Activated naive CD8-positive, alpha-beta T cell treated with anti-CD3 and anti-CD28 coated beads for 36 hours (primary cell): Measurements from ENCODE around the gene TDP2. TPM values are rescaled to one million over a fixed set of nuclear protein-coding genes. Genes with fewer than 3 reads are reported as not detected.
"Not testable (repeated sequence)": the region's sequence is repeated elsewhere in the genome, so short reads cannot be mapped to it uniquely, and the experiment has no call there.

Source experiments
- DNase-seq: peaks from one replicate; pipeline ENCODE4 v3.0.0; 2021
- H3K27ac Mint-ChIP-seq: one replicate; pipeline ENCODE4 v1.8.0; 2022; ENCODE audit warnings: mild to moderate bottlenecking, moderate library complexity, mixed read lengths
- H3K27me3 Mint-ChIP-seq: one replicate; pipeline ENCODE4 v1.8.0; 2022; ENCODE audit warnings: mild to moderate bottlenecking, mixed read lengths
- H3K36me3 Mint-ChIP-seq: one replicate; pipeline ENCODE4 v1.8.0; 2021; ENCODE audit warnings: mild to moderate bottlenecking, mixed read lengths
- H3K4me1 Mint-ChIP-seq: one replicate; pipeline ENCODE4 v1.8.0; 2021; ENCODE audit warnings: mixed read lengths
- H3K4me3 Mint-ChIP-seq: one replicate; pipeline ENCODE4 v1.8.0; 2022; ENCODE audit warnings: mild to moderate bottlenecking, moderate library complexity, mixed read lengths
- H3K9me3 Mint-ChIP-seq: one replicate; pipeline ENCODE4 v1.8.0; 2022; ENCODE audit warnings: mixed read lengths
- total RNA-seq, 2 experiments: library from RNA; stranded (reverse); gene quantifications; one replicate each; pipeline ENCODE4 v1.2.3, GENCODE V29; 2021

The TDP2 gene
- total RNA-seq, 2 experiments from 2014 or later: 43.7 to 45.9 TPM

DNA sequence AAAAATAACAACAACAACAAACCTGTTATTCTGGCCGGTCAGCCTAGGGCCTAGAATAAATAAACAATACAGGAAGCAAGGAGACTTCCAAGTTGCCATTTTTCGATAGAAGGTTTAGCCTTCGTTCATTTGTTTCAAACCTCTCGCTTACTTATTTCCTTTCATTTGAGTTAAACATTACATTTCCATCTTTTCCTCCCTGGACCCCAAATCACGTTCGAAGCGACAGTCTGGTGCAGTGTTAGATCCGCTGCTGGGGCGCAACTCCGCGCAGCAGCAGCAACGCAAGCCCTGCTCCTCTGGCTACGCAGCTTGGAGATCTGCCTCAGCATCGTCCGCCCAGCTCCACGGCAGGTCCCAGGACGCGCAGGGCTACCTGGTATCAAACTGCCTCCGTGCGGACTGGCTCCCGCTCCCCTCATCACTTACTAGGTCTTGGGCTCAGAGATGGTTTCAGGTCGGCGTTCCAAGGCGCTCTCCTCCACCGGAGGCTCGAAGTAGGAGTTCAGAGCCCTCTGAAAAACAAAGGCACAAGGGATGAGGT lies 530 bp downstream of the TDP2 start:
- Mint-ChIP-seq H3K4me1 (peaks cover 38% of the 10 kb centered on the region), H3K9me3 (peaks cover 17% of the 10 kb centered on the region), H3K27me3 (no peaks in the 10 kb centered on the region), H3K36me3 (peaks cover 52% of the 10 kb centered on the region), H3K4me3 (peak overlapping the region; percentile 94), H3K27ac (peak overlapping the region; percentile 99)
- DNase-seq: peak; percentile 49

DNA sequence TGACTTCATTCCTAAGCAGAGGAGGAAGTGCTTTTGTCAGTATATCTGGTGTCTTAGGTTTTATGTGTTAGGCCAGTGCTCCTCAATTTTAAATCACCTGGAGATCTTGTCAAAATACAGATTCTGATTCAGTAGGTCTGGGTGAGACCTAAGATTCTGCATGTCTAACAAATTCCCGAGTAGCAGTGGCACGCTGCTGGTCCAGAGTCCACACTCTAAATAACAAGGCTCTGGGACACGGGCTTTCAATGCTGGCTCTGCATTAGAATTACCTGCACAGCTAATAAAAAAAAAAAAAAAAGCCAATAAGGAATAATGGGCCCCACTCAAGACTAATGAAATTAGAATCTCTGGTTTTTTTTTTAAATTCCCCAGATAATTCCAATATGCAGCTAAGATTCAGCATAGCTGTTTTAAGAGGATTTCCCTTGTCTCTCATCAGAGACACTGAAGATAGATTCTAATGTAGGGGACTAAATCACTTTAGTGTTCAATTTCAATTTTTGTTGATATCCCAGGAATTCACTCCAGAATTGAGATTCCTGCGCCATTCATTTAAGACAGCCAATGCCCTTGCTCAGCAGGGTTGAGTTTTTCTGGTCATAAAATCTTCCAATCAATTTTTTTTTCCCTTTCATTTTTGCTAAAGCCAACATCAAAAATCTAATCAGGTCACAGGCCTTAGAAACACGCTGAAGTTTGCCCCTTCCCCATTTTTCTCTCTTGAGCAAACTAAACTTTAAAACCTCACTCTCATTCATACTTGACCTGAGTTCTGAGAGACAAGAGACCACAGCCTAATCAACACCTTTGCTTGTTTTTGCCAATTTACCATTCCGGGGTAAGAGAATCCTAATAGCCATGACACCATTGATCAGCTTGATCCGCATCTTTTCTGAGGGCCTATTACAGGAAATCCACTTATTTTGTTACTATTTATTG lies 2.4 kb downstream of the TDP2 start:
- peaks cover 39% of the 10 kb centered on the region for H3K36me3 Mint-ChIP-seq
- H3K27ac Mint-ChIP-seq: no peak overlapping the region
- no peaks in the 10 kb centered on the region for H3K27me3 Mint-ChIP-seq
- peaks cover 43% of the 10 kb centered on the region for H3K4me1 Mint-ChIP-seq
- peak overlapping the region; percentile 94 for H3K4me3 Mint-ChIP-seq
- peaks cover 5% of the 10 kb centered on the region for H3K9me3 Mint-ChIP-seq
- no peak for DNase-seq

DNA sequence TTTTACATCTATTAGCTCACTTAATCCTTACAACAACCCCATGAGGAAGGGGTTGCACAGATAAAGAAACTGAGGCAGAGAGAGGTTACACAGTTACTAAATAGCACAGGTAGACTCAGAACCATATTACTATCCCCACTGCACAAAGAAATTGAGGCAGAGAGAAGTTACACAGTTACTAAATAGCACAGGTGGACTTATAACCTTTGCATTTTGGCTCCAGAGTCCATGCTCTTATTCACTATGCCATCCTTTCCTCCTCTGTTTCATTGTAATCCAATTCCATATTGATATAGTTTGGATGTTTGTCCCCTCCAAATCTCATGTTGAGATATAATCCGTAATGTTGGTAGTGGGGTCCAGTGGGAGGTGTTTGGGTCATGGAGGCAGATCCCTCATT lies 3.5 kb downstream of the TDP2 start:
- Mint-ChIP-seq H3K9me3 (no peaks in the 10 kb centered on the region), H3K36me3 (peaks cover 35% of the 10 kb centered on the region), H3K27ac (no peak overlapping the region), H3K4me3 (no peak overlapping the region), H3K27me3 (no peaks in the 10 kb centered on the region), H3K4me1 (peaks cover 35% of the 10 kb centered on the region)
- no peak for DNase-seq

DNA sequence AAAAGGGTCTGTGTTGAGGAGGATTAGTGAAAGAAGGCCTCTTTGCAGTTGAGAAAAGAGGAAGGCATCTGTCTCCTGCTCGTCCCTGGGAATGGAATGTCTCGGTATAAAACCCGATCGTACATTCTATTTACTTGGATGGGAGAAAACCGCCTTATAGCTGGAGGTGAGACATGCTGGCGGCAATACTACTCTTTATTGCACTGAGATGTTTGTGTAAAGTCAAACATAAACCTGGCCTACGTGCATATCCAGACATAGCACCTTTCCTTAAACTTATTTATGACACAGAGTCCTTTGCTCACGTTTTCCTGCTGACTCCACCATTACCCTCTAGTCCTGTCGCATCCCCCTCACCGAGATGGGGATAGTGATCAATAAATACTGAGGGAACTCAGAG lies 4.5 kb downstream of the TDP2 start:
- H3K4me3 Mint-ChIP-seq: no peak overlapping the region
- H3K27me3 Mint-ChIP-seq: no peaks in the 10 kb centered on the region
- no peaks in the 10 kb centered on the region for H3K9me3 Mint-ChIP-seq
- peaks cover 30% of the 10 kb centered on the region for H3K4me1 Mint-ChIP-seq
- no peak for DNase-seq
- H3K36me3 Mint-ChIP-seq: peaks cover 36% of the 10 kb centered on the region
- H3K27ac Mint-ChIP-seq: no peak overlapping the region

DNA sequence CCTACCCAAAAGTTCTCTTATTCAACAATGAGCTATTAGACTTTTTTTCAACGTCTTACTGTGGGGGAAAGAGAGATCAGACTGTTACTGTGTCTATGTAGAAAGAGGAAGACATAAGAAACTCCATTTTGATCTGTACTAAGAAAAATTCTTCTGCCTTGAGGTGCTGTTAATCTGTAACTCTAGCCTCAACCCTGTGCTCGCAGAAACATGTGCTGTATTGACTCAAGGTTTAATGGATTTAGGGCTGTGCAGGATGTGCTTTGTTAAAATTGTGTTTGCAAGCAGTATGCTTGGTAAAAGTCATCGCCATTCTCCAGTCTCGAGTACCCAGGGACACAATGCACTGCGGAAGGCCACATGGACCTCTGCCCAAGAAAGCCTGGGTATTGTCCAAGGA lies 4.9 kb downstream of the TDP2 start:
- not testable (repeated sequence) for H3K27me3 Mint-ChIP-seq, H3K9me3 Mint-ChIP-seq, H3K4me3 Mint-ChIP-seq, H3K27ac Mint-ChIP-seq, DNase-seq
- H3K4me1 Mint-ChIP-seq: peaks cover 29% of the 10 kb centered on the region
- peaks cover 33% of the 10 kb centered on the region for H3K36me3 Mint-ChIP-seq

DNA sequence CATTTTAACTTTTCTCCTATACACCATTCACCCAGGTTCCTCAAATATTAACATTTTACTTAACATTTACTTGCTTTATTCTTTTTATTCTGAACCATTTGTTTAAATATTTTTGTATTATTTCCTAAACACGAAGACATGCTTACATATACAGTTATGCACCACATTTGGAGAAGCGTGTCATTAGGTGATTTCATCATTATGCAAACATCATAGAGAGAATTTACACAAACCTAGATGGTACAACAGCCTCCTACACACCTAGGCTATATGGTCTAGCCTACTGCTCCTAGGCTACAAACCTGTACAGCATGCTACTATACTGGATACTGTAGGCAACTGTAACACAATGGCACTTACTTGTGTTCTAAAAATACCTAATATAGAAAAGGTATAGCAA lies 6.6 kb downstream of the TDP2 start:
- no peaks in the 10 kb centered on the region for H3K27me3 Mint-ChIP-seq
- H3K36me3 Mint-ChIP-seq: peaks cover 38% of the 10 kb centered on the region
- H3K27ac Mint-ChIP-seq: no peak overlapping the region
- H3K4me1 Mint-ChIP-seq: peaks cover 31% of the 10 kb centered on the region
- H3K9me3 Mint-ChIP-seq: no peaks in the 10 kb centered on the region
- H3K4me3 Mint-ChIP-seq: no peak overlapping the region
- DNase-seq: no peak

DNA sequence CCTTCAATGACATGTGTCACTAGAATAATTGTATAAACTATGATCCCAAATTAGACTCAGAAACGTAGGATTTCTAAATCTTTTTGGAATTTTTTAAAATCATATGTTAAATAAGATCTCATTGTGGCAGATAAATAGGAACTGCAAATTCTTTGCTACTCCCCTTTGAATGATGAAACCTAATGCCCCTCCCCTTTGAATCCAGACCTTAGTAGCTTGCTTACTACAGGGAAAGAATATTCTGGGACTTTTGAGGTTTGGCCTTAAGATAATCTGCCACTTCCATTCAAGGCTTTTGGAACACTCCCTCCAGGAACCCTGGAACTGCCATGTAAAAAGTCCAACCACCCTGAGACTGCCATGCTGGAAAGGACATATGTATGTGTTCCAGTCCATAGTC lies 7.1 kb downstream of the TDP2 start:
- H3K27me3 Mint-ChIP-seq: no peaks in the 10 kb centered on the region
- no peak overlapping the region for H3K4me3 Mint-ChIP-seq
- H3K9me3 Mint-ChIP-seq: no peaks in the 10 kb centered on the region
- peaks cover 25% of the 10 kb centered on the region for H3K4me1 Mint-ChIP-seq
- H3K27ac Mint-ChIP-seq: no peak overlapping the region
- H3K36me3 Mint-ChIP-seq: peaks cover 35% of the 10 kb centered on the region
- no peak for DNase-seq

DNA sequence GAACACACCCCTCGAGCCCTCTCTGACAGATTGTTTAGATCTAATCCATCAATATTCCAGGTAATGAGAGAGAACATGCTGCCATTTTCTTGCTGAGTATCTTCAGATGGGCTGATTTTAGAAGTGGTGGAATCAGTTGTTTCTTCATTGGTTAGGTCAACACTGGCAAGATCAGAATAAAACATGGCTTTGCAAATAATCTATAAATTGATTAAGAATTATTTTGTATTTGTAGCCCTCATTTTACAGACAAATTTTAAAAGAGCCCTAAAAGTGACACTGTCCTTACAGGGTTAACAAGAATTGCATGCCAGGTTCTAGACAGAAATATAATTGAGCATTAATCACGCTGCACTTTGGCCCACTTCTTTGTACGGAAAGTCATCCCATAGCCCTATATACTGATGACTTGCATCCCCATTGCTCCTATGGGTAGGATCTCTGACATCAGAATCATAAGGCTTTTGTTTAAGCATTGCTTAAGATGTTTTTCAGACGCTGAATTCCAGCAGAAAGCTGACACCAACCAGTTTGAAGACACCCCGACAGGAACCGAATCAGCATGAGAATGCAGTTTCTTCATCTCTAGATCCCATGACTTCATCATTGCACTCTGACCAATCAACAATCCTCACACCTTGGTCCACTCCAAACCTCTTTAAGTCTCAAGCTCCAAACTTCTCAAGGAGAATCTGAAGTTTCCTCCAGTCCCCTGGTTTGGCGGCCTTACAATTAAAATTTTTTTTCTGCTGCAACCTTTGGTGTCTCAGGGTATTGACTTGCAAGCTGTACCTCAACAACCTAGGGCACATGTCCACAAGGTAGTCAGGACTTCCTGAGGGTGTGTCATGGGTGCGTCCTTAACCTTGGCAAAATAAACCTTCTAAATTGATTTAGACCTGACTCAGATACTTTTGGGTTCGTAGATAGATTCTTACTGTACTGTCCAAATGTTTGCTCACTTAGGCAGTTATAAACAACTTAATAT lies 7.8 kb downstream of the TDP2 start:
- H3K4me3 Mint-ChIP-seq: no peak overlapping the region
- no peak overlapping the region for H3K27ac Mint-ChIP-seq
- peaks cover 34% of the 10 kb centered on the region for H3K36me3 Mint-ChIP-seq
- H3K9me3 Mint-ChIP-seq: no peaks in the 10 kb centered on the region
- H3K27me3 Mint-ChIP-seq: no peaks in the 10 kb centered on the region
- DNase-seq: no peak
- peaks cover 23% of the 10 kb centered on the region for H3K4me1 Mint-ChIP-seq

DNA sequence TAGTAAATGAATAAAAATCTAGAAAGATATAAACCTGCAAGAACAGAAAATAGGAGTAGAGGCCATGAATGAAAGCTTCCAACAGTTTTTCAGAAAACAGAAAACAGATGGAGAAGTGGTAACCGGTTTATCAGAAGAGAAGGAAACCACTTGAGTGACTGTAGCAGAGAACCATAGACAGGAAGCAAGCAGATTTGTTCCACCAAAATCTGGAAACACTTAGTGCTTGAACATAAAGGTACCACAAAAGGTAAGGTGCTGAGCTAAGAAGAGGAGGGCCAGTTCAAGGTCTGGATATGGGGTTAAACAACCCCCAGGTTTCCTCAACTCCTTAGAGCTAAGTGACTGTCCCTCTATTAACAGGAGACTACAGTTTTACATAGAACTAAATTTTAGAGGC lies 11.5 kb downstream of the TDP2 start:
- H3K36me3 Mint-ChIP-seq: peaks cover 23% of the 10 kb centered on the region
- H3K4me3 Mint-ChIP-seq: no peak overlapping the region
- H3K9me3 Mint-ChIP-seq: no peaks in the 10 kb centered on the region
- DNase-seq: no peak
- no peaks in the 10 kb centered on the region for H3K27me3 Mint-ChIP-seq
- no peak overlapping the region for H3K27ac Mint-ChIP-seq
- peaks cover 11% of the 10 kb centered on the region for H3K4me1 Mint-ChIP-seq

DNA sequence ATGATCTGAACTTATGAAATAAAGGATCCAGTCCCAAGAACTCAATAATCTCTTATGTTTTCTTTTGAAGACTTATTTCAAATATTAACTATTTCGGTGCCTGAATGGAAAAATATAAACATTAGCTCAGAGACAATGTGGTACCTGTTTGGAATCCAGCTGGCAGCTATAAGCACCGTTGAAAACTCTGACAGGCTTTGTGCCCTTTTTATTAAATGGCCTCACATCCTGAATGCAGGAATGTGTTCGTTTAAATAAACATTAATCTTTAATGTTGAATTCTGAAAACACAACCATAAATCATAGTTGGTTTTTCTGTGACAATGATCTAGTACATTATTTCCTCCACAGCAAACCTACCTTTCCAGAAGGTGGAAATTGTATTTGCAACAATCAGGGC lies 16.3 kb downstream of the TDP2 start:
- Mint-ChIP-seq H3K36me3 (peaks cover 6% of the 10 kb centered on the region), H3K9me3 (no peaks in the 10 kb centered on the region), H3K27me3 (peaks cover 5% of the 10 kb centered on the region), H3K4me3 (no peak overlapping the region), H3K27ac (no peak overlapping the region), H3K4me1 (peaks cover 10% of the 10 kb centered on the region)
- no peak for DNase-seq

DNA sequence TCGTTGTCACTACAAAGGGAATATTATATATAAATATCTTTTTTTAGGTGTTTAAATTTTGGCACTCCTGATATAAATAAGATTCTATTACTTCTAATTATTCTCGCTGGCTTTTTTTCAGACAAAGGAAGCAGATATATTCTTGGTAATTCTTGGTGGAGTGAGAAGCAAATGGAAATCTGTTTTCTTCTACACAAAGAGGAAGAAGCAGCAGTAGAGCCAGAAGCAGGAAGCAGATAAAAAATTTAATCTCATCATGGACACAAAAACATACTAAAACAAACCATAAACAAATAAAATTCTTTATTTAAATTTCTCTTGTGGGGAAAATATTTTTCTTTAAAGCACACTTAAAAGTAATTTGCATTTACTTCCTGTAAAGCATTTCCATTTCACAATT lies 17.0 kb downstream of the TDP2 start:
- H3K4me3 Mint-ChIP-seq: no peak overlapping the region
- peaks cover 12% of the 10 kb centered on the region for H3K27me3 Mint-ChIP-seq
- no peak overlapping the region for H3K27ac Mint-ChIP-seq
- peaks cover 6% of the 10 kb centered on the region for H3K36me3 Mint-ChIP-seq
- DNase-seq: no peak
- H3K9me3 Mint-ChIP-seq: no peaks in the 10 kb centered on the region
- H3K4me1 Mint-ChIP-seq: peaks cover 13% of the 10 kb centered on the region

DNA sequence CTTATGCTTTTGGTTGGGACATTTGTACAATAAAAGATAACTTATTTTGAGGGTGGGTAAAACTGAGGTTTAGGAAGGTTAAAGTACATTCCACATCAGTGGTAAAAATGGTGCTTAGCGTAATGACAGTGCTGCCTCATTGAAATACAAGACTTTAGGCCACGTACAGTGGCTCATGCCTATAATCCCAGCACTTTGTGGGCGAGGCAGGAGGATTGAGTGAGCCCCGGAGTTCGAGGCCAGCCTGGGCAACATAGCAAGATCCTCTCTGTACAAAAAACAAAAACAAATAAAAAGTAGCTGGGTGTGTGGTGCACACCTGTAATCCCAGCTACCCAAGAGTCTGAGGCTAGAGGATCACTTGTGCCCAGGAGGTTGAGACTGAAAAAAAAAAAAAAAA lies 18.4 kb downstream of the TDP2 start:
- H3K4me1 Mint-ChIP-seq: peaks cover 13% of the 10 kb centered on the region
- peaks cover 6% of the 10 kb centered on the region for H3K36me3 Mint-ChIP-seq
- H3K9me3 Mint-ChIP-seq: no peaks in the 10 kb centered on the region
- no peak overlapping the region for H3K27ac Mint-ChIP-seq
- peaks cover 24% of the 10 kb centered on the region for H3K27me3 Mint-ChIP-seq
- no peak for DNase-seq
- H3K4me3 Mint-ChIP-seq: no peak overlapping the region

DNA sequence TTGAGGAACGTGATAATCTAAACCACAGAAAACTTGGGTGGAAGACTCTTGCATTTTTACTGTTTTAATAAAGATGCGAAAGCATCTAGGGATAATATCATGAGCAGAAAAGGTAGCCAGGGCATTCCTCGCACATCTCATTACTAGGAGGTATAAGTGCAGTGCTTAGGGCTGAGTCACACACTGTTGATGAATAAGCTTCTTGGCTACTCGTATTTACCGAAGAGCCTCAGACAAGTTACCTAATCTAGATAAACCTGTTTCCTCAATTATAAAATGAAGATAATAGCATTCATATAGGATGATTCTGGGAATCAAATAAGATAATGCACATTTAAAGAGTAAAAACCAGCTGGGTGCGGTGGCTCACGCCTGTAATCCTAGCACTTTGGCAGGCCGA lies 19.9 kb downstream of the TDP2 start:
- Mint-ChIP-seq H3K36me3 (peaks cover 2% of the 10 kb centered on the region), H3K4me1 (peaks cover 13% of the 10 kb centered on the region), H3K27me3 (peaks cover 26% of the 10 kb centered on the region), H3K27ac (no peak overlapping the region), H3K9me3 (no peaks in the 10 kb centered on the region), H3K4me3 (peak overlapping the region; percentile 84)
- DNase-seq: no peak

DNA sequence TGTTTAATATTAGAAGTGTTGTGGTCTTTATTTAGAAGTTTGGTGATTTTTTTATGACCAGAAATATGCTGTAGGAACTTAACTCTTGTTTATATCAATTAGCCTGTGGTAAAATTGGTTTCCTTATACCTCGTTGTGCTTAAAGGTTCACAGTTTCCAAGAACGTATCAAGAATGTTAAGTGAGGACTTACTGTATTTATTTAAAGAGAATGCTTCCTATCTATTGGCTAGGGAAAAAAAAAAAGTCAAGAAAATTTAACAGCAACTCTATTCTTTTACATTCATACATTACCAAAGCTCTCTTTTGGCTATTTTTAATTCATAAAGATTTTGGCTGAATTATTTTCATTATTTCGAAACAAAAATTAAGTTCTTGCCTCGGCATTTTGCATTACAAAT lies 22.3 kb downstream of the TDP2 start:
- H3K27ac Mint-ChIP-seq: no peak overlapping the region
- DNase-seq: no peak
- no peaks in the 10 kb centered on the region for H3K9me3 Mint-ChIP-seq
- H3K27me3 Mint-ChIP-seq: peaks cover 36% of the 10 kb centered on the region
- H3K4me1 Mint-ChIP-seq: peaks cover 13% of the 10 kb centered on the region
- H3K4me3 Mint-ChIP-seq: no peak overlapping the region
- no peaks in the 10 kb centered on the region for H3K36me3 Mint-ChIP-seq

DNA sequence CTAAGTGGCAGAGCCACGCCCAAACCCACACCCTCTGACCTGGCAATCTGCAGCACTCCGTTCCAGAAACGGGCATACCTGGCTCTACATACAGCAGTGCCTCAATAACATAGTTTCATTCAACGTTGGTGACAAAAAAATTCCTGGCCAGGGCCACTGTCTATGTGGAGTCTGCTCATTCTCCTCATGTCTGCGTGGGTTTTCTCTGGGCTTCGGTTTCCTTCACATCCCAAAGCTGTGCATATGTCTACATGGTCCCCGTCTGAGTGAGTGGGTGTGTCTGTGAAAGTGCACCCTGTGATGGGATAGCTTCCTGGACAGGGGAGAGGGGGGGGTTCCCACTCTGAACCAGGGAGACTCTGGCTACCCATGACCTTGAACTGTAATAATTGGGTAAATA lies 22.8 kb downstream of the TDP2 start:
- peaks cover 39% of the 10 kb centered on the region for H3K27me3 Mint-ChIP-seq
- no peak for DNase-seq
- peaks cover 13% of the 10 kb centered on the region for H3K4me1 Mint-ChIP-seq
- H3K4me3 Mint-ChIP-seq: no peak overlapping the region
- no peaks in the 10 kb centered on the region for H3K36me3 Mint-ChIP-seq
- no peak overlapping the region for H3K27ac Mint-ChIP-seq
- no peaks in the 10 kb centered on the region for H3K9me3 Mint-ChIP-seq
